GM19372 (cell line): ENCODE data around the gene MTRFR.
"Not testable (repeated sequence)": the region's sequence is repeated elsewhere in the genome, so short reads cannot be mapped to it uniquely, and the experiment has no call there.

ENCODE experiments used
- ATAC-seq: cut with Tn5 transposase; IDR thresholded peaks from one replicate; pipeline ENCODE4 v1.9.1; 2021; ENCODE audit warnings: mild to moderate bottlenecking, low read depth, moderate library complexity; ENCODE audit not compliant: unreplicated experiment

MTRFR gene

GRCh38 chr12:123248996-123249741 is 15.9 kb downstream of the MTRFR start:
- not testable (repeated sequence) for ATAC-seq

- no peak for ATAC-seq
Observed at GRCh38 chr12:123250471-123251383, 17.5 kb downstream of the MTRFR start.

- ATAC-seq, result no peak
Observed at GRCh38 chr12:123251403-123252076, 18.3 kb downstream of the MTRFR start.

- not testable (repeated sequence) for ATAC-seq
Observed at GRCh38 chr12:123252365-123252764, 19.1 kb downstream of the MTRFR start.

DNA sequence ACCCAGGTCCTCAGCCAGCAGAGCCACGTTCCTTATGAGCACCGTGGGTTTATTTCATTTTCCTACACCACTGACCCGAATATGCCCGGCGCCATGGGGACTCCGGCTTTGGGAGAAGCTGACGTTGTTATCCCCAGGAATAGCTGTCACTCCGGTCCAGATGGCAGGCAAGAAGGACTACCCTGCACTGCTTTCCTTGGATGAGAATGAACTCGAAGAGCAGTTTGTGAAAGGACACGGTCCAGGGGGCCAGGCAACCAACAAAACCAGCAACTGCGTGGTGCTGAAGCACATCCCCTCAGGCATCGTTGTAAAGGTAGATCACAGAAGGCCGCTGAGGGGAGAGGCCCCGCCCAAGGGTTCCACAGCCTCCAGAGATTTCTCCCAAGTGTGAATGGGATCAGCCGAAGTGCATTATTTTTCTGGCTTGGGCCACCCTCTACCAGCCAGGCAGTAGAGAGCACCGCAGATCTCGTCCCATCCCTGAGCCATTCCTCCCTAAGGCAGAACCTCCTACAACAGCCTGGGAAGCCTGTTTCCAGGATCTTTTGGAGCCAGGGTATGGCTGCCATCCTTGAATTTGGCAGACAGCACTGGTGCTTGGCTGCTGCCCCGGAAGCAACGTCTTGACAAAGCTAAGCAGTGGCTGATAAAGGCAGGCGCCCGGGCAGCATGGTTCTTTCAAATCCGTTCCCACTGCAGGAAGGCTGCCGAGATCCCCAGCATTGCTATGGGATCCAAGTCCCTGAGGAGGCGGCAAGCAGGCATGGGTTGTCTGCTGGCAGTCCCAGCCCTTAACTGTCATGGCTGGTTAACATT is 20.6 kb downstream of the MTRFR start:
- no peak for ATAC-seq

DNA sequence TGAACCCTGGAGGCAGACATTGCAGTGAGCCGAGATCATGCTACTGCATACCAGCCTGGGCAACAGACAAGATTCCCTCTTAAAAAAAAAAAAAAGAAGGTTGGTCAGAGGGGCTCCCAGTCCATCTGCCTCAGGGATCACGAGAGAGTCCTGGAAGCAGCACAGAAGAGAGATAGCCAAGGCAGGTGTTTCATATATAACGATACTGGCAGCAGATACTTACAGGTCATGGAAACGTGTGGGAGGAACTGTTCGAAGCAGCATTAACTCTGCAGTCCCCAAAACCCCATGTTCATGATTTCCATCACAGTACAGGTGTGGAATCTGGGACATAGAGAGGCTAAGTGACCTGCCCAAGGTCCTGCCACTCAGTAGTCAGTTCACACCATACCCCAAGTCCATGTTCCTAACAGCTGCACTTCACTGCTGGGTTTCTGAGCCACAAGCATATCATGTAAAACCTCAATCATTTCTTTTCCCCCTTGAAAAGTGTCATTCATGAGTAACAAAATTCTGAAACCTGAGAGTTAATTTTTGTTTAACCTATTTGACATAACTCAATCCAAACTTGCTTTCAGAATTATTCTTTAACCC is 21.7 kb downstream of the MTRFR start:
- ATAC-seq, result no peak

DNA sequence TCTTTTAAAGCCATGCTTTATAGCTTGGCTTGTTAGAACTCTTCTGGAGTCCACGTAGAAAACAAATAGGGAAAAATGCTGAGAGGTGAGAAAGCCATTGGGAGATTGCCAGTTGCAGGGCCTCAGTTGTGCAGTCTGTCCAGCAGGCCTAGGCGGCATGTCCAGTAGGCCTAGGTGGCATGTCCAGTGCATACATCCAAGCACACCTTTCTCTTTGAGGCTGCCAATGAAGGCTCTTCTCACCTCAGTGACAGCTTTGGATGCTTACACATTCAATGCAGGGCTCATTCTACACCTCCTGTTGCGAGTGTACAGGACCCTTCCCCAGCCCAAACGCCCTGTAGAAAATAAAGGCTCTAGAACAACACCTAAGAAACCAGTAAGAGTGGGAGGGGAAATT is 25.4 kb downstream of the MTRFR start:
- ATAC-seq, result no peak

DNA sequence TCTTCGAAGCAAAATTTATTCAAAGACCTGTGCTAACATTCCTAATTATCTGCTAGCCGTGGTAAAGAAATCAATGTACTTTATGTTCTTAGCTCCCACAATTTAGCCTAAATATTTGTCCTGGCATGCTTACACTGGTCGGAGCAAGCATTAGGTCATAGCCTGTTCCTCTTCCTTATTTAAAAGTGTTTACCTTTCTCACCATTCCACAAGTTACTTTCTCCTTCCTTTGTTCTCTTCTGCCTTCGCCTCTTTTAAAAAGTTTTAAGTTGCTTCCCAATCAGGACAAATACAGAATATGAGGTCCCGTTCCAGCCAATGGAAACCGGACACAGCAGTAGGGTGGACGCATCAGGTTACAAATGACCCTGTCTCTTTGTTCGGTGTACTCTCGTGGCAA is 26.8 kb downstream of the MTRFR start:
- no peak for ATAC-seq

- ATAC-seq, result no peak
Observed at GRCh38 chr12:123261196-123261595, 28.0 kb downstream of the MTRFR start.

- no peak for ATAC-seq
Observed at GRCh38 chr12:123263196-123263817, 30.1 kb downstream of the MTRFR start.

DNA sequence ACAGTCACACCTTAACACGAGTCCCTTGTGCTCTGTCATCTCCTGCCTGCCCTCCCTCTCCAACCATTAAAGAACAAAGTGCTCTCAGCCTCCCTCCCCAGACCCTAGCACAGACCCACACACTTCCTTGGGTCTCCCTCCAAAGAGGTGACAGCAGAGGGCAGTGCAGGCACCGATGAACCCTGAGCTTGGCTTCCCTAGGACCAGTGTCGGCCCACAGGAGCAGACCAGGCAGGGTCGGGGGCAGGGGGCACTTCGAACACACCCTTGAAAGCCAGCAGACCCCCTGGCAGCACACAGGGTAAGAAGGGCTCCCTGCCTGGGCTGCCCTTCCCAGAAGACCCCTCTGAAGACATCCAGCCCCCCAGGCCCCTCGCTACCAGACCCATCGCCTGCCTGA is 31.4 kb downstream of the MTRFR start:
- ATAC-seq, result no peak

DNA sequence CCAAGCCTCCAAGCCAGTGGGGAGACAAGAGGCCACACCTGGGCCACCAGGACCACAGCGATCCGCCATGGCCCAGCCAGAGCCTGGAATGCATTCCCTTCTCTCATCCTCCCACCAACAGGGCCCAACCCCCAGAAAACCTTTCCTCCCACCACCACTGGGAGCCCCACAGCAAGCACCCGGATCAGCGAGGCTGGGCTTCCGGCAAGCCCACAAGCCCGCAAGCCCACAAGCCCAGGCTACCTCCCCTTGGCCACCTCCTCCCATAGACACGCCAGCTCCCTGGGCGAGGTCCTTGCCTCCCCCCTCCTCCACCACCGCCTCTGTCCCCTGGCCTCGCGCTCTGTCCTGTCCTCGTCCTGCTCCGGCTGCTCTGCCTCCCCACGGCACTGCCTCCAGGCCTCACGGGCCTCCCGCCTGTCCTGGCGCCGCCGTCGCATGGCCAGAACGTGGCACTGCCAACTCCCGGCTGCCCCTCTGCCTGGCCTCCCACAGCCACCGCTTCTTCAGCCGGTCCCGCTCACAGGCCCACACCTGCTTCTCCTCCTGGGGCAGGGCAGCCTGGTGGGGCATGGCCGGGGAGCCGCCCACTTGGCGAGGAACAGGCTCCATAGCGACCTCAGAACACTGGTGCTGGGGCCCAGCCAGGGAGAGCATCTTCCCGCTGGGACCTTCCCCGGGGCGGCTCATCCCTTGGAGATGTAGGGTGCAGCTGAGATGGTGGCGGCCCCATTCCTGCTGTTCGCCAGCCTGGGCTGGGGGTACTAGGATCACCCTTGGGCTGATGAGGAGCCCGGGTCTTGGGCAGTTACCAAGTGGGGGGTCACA is 32.8 kb downstream of the MTRFR start:
- no peak for ATAC-seq

- no peak for ATAC-seq
Observed at GRCh38 chr12:123266679-123267277, 33.5 kb downstream of the MTRFR start.

GRCh38 chr12:123267335-123267920 is 34.2 kb downstream of the MTRFR start:
- no peak for ATAC-seq

- no peak for ATAC-seq
Observed at GRCh38 chr12:123267991-123268843, 35.0 kb downstream of the MTRFR start.

GRCh38 chr12:123268850-123269249 is 35.6 kb downstream of the MTRFR start:
- ATAC-seq, result no peak

- ATAC-seq, result no peak
Observed at GRCh38 chr12:123269395-123269892, 36.2 kb downstream of the MTRFR start.
